A673 (cell line): ENCODE measurements around the gene NDUFB10. TPM values are rescaled to one million over a fixed set of nuclear protein-coding genes. Genes with fewer than 3 reads are reported as not detected.

Experiments
- BruUV-seq: library from RNA; stranded (reverse); fragments of 400-500 nt; replicated peaks from 2 replicates; lab custom pipeline; 2021; lab: Mats Ljungman, UMichigan
- CTCF ChIA-PET: fragments of 300-600 bp; sonication (Branson Sonifier 250); formaldehyde crosslinking; loops from one replicate; lab custom pipeline; 2022; ENCODE audit warnings: antibody characterized with exemption; lab: Charles Lee
- POLR2A ChIA-PET: fragments of 300-600 bp; sonication (Branson Sonifier 250); formaldehyde crosslinking; loops from one replicate; lab custom pipeline; 2022; ENCODE audit warnings: antibody characterized with exemption; ENCODE audit not compliant: low non-redundant PET; lab: Charles Lee
- DNase-seq: peaks from one replicate; pipeline ENCODE4 v3.0.0-alpha.2; 2015; ENCODE audit warnings: low spot score
- H3K27ac ChIP-seq: fragments of 200-600 bp; sonication (generic); 2 replicates; pipeline ENCODE4 v1.5.1; 2016; ENCODE audit warnings: mixed run types, low read depth, mild to moderate bottlenecking, mixed read lengths, antibody characterized with exemption, low read length; ENCODE audit not compliant: poor library complexity, severe bottlenecking
- H3K27me3 ChIP-seq: fragments of 200-600 bp; sonication (generic); replicated peaks from 2 replicates; pipeline ENCODE4 v1.6.1; 2017; ENCODE audit warnings: mixed run types, low read depth, mild to moderate bottlenecking, mixed read lengths, antibody characterized with exemption, low read length; ENCODE audit not compliant: insufficient read depth, poor library complexity
- H3K36me3 ChIP-seq: fragments of 200-600 bp; sonication (generic); 2 replicates; pipeline ENCODE4 v1.6.1; 2016; ENCODE audit warnings: mixed run types, mild to moderate bottlenecking, mixed read lengths, antibody characterized with exemption, low read length; ENCODE audit not compliant: insufficient read depth, poor library complexity, severe bottlenecking
- H3K4me1 ChIP-seq: fragments of 200-600 bp; sonication (generic); 2 replicates; pipeline ENCODE4 v1.6.1; 2017; ENCODE audit warnings: mixed run types, mild to moderate bottlenecking, mixed read lengths, antibody characterized with exemption, low read length; ENCODE audit not compliant: insufficient read depth, poor library complexity, severe bottlenecking
- H3K4me3 ChIP-seq: fragments of 200-600 bp; sonication (generic); 2 replicates; pipeline ENCODE4 v1.5.1; 2016; ENCODE audit warnings: low read depth, mixed run types, mild to moderate bottlenecking, mixed read lengths, low read length; ENCODE audit not compliant: poor library complexity, severe bottlenecking
- H3K9me3 ChIP-seq: fragments of 200-600 bp; sonication (generic); 2 replicates; pipeline ENCODE4 v1.6.1; 2016; ENCODE audit warnings: mixed run types, low read depth, mild to moderate bottlenecking, mixed read lengths, antibody characterized with exemption, low read length; ENCODE audit not compliant: poor library complexity, severe bottlenecking
- CTCF ChIP-seq: fragments of 300-800, 200-600 bp; sonication (generic); conservative IDR thresholded peaks from 2 replicates; pipeline ENCODE4 v1.5.1; 2017; ENCODE audit warnings: low read depth, mild to moderate bottlenecking, antibody characterized with exemption, low read length, moderate library complexity, mixed read lengths
- EZH2 ChIP-seq: fragments of 200-600 bp; sonication (generic); IDR thresholded peaks from 2 replicates; pipeline ENCODE4 v1.6.1; 2017; ENCODE audit warnings: borderline replicate concordance, low read depth, mild to moderate bottlenecking, mixed read lengths, antibody characterized with exemption, low read length; ENCODE audit not compliant: poor library complexity, severe bottlenecking
- intact Hi-C: fragments of 100-400 bp; cut with micrococcal nuclease; formaldehyde crosslinking; loops from one replicate; pipeline ENCODE4 v1.10.0; 2022; ENCODE audit not compliant: unreplicated experiment
- total RNA-seq: library from RNA; stranded (reverse); gene quantifications from 2 replicates; pipeline ENCODE4 v1.2.3, GENCODE V29; 2021

NDUFB10 gene
- total RNA-seq, 1 experiment from 2014 or later = 178 TPM

- H3K4me1 ChIP-seq = peaks cover 20% of the 10 kb centered on the region
- H3K27me3 ChIP-seq = no peaks in the 10 kb centered on the region
- no TSS peak for BruUV-seq
- H3K4me3 ChIP-seq = no peak overlapping the region
- TF ChIP-seq EZH2 (no peak), CTCF (no peak)
- H3K27ac ChIP-seq = no peak overlapping the region
- intact Hi-C loops = no loop called here
- no peaks in the 10 kb centered on the region for H3K9me3 ChIP-seq
- ChIA-PET POLR2A (interaction anchor here (0.6 kb wide), 1 partner anchor 692 kb away, joined by 5 read pairs; no protein-coding TSS in a partner anchor), CTCF (interaction anchor here (0.7 kb wide), 1 partner anchor 9 kb away, joined by 3 read pairs; no protein-coding TSS in a partner anchor)
- H3K36me3 ChIP-seq = peaks cover 22% of the 10 kb centered on the region
- DNase-seq = no peak
Observed at GRCh38 chr16:1982013-1982433, 22.7 kb downstream of the NDUFB10 start.

GRCh38 chr16:1982991-1983543, 23.7 kb downstream of the NDUFB10 start:
- Histone ChIP-seq H3K36me3 (peaks cover 12% of the 10 kb centered on the region), H3K4me3 (peak overlapping the region; percentile 81), H3K27ac (no peak overlapping the region), H3K9me3 (no peaks in the 10 kb centered on the region), H3K4me1 (peaks cover 20% of the 10 kb centered on the region), H3K27me3 (no peaks in the 10 kb centered on the region)
- no TSS peak for BruUV-seq
- ChIA-PET CTCF (interaction anchor here (0.6 to 0.7 kb wide), 2 partner anchors 158 to 913 kb away, joined by 3 to 8 read pairs; no protein-coding TSS in a partner anchor), POLR2A (interaction anchor here (0.6 to 0.7 kb wide), 2 partner anchors 485 to 812 kb away, joined by 3 to 13 read pairs; no protein-coding TSS in a partner anchor)
- intact Hi-C loops = no loop called here
- DNase-seq = no peak
- TF ChIP-seq CTCF (no peak), EZH2 (no peak)

DNA sequence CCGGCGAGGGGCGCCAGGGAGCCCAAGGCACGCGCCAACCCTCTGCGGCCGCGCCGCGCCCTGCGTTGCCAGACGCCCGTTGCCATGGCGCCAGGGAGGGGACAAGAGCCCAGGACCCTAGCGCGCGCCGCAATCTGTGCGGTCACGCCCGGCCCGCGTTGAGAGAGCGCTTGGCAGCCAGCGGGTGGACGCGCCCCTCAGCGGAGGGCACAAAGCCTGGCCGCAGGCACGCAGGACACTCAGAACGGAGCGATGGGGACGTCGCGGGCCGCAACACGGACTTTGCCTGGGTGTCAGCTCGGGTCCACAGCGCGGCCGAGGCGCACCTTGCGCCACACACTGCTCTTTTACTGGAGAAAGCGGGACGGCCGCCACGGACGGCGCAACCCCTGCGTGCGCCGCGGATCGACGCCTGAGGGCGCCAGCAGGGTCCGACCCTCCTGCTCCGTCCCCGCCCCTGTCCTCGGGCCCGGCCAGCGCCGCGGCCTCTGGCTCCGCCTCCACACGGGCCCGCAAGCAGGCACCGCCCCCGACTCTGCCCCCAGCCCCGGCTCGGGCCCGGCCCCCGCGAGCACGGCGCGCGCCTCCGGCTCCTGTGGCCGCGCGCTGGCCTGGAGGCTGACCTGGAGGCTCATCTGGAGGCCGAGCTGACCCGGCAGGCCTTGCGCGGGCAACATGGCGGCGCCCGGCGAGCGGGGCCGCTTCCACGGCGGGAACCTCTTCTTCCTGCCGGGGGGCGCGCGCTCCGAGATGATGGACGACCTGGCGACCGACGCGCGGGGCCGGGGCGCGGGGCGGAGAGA, 24.4 kb downstream of the NDUFB10 start, which contains the start of gene GFER:
Gene GFER, plus strand, starts transcription at position 650 of the 803 bp plus-strand sequence. Its CDS starts 26 bp downstream, at position 676.
- H3K4me1 ChIP-seq = peaks cover 20% of the 10 kb centered on the region
- H3K27ac ChIP-seq = peak within 1 kb of the TSS; percentile 70
- peaks cover 7% of the 10 kb centered on the region for H3K36me3 ChIP-seq
- H3K4me3 ChIP-seq = peak within 1 kb of the TSS; percentile 81
- H3K9me3 ChIP-seq = no peaks in the 10 kb centered on the region
- intact Hi-C loops = no loop called here
- DNase-seq = peak; percentile 87
- ChIA-PET POLR2A (interaction anchor here (0.5 kb wide), 1 partner anchor 19 kb away, joined by 9 read pairs; the partner anchor contains the start of gene RPS2), CTCF (interaction anchor here (0.6 to 0.7 kb wide), 2 partner anchors 157 to 913 kb away, joined by 3 to 8 read pairs; no protein-coding TSS in a partner anchor)
- no TSS peak for BruUV-seq
- TF ChIP-seq CTCF = peak; percentile 45
- TF ChIP-seq EZH2 = no peak
- H3K27me3 ChIP-seq = no peaks in the 10 kb centered on the region
